Occipital lobe (tissue), 2 donors: Measurements from ENCODE around the gene PTPRM. TPM values are rescaled to one million over a fixed set of nuclear protein-coding genes. Genes with fewer than 3 reads are reported as not detected.

Experiments
- DNase-seq: peaks from one replicate; lab custom pipeline; 2025; lab: John Stamatoyannopoulos, UW
- total RNA-seq: library from RNA; depleted of rRNA; stranded (reverse); fragments of >200 nt; gene quantifications from one replicate; pipeline ENCODE4 v1.2.3, GENCODE V29; 2014

Gene PTPRM
- total RNA-seq, 1 donor from 2014 or later, result 45.4 TPM

DNA sequence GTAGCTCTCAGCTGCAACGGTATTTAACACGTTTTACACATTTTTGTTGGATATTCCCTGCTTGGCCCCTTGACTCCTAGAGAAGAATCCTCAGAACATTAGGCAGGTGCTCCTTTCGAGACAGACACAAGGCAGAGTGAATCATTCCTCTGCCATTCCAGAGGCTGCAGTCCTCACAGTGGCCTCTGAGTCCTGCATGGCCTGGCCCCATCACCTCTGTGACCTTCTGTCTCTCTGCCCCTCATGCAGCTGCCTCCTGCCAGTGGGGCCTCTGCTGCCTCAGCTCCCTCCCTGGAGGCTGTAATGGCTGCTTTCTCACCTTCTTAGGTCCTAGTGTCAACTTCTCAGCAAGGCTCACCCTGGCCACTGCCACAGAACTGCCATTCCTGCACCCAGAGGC lies 101.3 kb downstream of the PTPRM start:
- DNase-seq, result no peak

DNA sequence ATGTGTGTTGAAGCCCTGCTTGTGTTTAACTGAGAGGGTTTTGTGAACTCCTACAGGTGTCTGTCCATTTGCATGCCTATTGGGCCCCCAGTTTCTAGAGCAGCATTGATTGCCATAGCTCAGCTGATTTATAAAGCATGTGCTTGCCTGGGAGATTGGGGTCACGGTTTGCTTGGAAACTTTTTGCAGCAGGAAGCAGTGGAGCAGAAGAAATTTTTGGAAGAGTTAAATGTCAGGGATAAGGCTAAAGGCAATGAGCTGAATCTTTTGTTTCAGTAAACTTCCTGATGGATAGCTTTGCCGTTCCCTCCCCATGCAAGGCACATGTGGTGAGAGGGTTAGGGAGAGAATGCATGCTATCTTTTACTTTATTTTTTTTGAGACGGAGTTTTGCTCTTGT lies 102.2 kb downstream of the PTPRM start:
- no peak for DNase-seq

DNA sequence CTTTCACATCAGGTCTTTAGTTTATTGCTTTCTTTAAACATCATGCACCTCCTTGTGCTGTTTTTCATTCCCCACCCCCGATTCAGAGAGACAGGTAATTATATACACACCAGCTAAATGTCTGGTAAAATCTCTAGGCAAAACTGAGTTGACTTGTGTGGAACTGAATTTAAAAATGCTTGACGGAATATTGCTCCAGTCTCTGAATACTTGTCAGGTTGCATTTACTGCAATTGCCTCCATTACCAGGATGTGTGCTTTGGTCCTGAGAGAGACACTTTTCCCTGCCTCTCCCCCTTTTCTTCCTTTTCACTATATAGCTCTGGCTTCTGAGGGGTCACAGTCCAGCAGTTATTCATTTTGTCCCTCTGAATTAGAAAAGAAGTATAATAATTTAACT lies 104.0 kb downstream of the PTPRM start:
- no peak for DNase-seq

DNA sequence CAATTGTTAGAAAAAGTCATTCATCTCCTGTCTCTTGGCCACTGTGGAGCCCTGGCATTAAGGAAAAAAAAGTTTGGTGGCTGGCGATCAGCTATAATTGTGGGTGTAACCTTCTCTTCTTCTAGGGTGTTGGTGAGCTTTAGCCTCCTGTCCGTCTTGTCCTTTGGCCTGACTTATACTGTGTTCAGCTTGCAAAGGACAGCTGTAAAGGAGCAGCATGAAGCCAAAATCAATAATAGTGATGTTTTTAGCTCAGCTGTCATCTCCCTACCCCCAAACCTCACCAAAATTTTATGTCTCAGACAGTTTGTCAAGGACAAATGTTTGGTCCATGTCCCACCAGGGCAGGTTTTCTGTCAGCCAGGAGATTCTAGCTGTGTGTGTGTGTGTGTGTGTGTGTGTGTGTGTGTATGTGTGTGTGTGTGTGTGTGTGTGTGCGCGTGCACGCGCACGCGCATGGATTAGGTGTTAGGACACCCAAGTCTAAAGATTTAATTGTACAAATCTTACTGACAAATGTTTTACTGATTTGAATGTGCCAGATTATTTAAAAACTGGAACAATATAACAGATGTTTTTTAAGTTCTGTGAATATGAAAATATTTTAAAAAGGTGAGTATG lies 109.2 kb downstream of the PTPRM start:
- no peak for DNase-seq

DNA sequence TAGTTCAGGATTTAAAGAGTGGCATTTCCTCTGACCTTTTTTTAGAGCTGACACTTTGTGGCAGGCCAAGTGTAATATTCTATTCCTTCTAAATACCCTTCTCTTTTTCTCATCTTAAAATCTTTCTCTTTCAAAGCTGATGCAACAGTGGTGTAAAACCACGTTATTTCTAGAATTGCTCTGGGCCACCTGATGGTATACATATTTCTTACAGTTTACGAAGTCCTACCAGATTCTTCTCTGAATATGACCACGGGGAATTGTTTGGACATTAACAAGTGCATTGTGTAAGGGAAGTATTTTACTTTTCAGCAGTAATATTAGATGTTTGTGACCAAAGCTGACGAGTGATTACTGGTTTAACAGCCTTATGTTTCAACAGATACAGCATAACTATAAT lies 109.9 kb downstream of the PTPRM start:
- no peak for DNase-seq

DNA sequence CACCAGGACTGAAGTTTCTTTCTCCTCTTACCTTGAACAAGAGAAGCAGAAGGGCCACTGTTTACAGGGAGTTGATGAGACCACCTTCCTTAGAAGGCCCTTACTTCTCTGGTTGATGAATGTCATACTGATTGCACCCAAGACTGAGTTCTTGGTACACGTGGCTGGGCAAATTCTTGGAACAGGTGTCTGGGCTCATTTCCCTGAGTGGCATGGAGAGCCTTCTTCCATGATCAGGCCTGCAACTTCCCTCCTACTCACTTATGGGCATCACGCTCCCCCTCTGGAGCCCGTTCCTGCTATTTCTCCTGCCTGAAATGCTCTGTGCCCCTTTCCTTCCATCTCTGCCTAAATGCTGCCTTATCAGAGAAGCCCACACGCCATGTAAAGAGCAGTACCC lies 110.3 kb downstream of the PTPRM start:
- DNase-seq, result no peak

DNA sequence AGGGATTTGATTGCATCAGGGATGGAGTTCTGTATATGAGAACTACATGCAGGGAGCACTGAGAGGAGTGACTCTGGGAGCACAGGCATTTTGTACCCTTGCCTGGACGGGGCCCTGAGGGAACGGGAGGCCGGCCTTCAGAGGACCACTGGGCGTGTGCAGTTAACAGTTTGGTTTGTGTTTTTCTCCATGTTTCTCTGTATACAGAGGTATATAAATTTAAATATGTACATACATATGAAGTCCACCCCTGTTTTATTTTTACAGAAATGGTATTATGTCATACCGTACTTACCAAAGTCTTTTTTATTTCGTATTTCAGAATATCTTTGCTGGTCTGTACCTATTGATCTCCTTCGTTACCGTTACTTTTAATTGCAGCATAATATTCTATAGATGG lies 111.3 kb downstream of the PTPRM start:
- DNase-seq, result no peak

DNA sequence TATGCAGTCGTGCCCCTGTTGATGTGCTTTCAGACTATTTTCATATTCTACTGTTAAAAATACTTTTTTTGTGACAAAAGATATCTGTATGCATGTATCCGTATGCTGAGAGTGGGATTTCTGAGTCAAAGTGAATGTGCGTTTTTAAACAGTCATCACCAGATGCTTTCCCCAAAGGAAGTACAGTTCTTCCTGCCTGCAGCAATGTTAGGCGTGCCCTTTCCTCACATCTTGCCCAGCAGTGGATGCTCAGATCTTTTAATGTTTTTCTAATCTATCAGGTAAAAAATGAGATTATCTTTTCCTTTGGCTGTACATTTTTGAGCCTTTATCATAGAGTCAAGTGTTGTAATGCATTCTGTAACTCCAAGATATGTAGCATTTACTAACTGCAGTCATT lies 111.7 kb downstream of the PTPRM start:
- DNase-seq, result no peak

DNA sequence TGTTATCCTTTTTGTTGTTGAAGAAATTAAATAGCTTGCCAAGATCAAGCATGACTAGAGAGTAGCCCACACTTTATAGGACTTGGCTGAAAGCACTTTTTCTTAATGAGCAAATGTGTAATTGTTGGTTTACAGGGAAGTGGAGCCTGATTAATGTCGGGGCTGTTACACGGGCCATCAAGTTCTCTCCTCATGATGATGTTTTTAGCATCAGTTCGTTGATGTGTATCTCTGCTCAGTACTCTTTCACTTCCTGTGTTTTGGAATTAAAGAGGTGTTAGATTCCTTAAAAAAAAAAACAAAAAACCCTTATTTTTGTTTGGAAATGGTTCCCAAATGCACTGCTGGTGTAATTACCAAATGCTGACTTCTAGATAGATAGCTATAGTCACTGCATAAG lies 114.2 kb downstream of the PTPRM start:
- no peak for DNase-seq

DNA sequence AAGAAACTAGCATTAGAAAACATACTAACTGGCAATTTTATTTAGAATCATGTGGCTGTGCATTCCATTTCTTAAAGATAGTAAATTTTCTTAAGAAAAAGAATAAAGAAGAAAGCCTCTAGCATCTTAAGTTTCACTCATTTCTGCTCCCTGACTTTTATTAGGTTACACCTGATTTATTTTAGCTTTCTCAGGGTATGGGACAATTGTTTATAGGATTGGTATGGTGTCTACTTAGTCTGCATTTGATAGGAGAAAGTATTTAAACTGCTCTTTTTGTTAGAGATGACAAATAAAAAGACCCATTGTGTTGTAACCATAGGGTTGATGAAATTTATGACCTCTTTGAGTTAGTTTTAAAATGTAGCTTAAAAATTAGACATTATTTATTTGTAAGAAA lies 115.2 kb downstream of the PTPRM start:
- DNase-seq, result no peak

DNA sequence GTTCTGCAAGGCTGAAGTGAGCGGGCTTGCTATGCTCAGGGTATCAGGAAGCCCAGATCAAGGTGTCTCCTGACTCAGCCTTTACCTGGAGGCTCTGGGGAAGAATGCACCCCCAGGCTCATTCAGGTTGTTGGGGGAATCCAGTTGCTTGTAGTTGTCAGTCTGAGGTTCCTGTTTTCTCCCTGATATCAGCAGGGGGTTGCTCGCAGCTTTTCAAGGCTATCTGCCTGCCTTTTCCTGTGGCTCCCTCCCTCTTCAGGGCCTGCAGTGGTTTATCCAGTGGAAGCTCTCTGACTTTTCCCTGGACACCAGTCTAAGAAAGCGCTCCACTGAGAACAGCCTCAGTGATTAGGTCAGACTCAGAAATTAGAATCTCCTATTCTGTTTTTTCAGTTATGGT lies 116.6 kb downstream of the PTPRM start:
- DNase-seq, result no peak

DNA sequence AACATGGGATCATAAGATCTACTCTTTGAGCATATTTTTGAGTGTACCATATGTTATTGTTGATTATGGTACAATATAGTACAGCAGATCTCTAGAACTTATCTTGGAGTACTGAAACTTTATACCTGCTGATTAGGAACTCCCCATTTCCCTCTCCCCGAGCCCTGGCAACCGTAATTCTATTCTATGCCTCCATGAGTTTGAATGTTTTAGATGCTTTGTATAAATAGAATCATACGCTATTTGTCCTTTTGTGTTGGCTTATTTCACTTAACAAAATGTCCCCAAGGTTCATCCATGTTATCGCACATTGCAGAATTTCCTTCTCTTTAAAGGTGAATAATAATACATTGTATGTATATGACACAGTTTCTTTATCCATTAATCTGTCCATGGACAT lies 117.2 kb downstream of the PTPRM start:
- DNase-seq, result no peak

DNA sequence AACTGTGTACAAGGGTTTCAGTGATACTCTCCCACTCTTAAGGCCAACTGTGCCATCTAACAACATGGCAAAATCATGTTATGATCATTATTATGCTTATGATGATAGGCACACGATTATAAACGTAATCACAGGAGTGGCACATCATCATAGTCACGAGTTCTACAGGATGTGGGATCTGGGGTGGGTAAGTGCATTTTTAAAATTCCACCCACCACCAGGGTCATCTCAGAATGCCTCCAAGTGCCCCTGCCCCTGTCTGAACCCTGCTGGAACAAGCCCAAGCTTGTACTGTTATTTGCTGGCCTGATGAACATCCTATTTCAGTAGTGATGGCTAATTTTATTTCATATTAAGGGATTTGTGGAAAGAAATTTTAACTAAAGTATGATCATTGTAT lies 117.8 kb downstream of the PTPRM start:
- no peak for DNase-seq

DNA sequence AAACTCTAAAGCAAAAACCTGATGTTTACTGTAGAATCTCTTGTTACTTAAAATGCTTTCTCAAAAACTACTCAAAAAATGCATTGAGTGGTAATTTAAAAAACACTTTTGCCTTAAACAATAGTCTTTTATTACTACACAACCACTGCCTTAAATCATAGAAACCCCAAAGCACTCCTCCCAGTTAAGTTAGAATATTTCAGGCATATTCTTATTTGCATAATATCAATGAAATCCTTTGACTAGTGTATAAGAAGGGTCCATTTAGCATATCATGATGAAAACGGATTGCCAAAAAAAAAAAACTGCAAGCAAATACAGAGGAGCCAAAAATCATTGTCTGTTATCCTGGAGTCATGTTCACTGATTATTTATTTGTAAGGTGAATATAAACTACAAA lies 119.2 kb downstream of the PTPRM start:
- DNase-seq, result no peak

DNA sequence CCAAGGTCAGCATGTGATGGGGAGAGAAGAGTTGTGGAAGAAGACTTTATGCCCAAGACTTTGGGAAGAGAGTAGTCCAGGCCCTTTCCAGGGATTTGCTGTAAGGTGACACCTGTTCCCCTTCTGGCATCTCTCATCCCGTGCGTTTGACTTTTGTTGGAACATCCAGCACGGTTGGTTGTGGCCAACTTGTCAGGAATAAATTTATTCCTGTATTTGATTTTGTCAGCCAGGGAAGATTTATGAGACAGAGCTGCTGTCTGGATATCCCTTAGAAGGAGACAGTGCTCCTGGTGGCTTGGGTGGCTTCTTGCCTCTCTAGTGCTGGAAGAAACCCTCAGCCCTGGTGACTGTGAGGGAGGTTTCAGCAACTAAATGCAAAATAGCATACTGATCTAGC lies 121.5 kb downstream of the PTPRM start:
- no peak for DNase-seq

DNA sequence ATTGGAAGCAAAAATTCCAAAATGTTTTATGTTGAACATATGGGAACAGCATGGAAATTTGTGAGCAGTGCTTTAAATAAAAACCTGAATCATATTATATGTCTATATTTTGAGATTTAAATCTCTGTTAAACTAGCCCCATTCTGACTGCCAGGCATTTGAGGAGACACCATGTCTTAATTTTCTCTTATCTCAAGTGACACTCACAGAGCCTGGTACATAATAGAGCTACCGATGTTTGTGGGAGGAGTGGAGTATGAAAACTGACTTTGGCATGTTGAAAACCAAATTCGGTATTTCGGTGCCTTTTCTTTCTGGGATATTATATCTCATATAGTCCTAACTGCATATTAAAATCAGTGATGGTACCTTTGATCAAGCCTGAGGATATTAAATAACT lies 124.1 kb downstream of the PTPRM start:
- no peak for DNase-seq

DNA sequence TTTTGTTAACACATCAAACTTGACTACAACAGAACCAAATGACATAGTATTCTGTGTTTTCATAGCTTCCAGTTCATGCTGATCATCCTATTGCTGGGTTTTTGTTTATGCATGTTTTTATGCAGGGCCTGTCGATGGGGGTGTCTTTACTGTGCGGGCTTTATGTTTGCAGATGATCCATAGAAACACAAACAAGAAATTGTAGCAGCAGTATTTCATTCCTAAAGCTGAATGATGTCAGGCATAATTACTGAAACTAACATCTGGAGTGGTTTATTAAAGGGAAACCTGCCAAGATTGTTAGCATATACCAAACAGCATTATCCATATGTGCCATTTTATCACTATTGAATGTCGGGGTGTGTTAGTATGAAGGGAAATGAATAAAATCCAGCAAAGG lies 129.7 kb downstream of the PTPRM start:
- DNase-seq, result no peak

DNA sequence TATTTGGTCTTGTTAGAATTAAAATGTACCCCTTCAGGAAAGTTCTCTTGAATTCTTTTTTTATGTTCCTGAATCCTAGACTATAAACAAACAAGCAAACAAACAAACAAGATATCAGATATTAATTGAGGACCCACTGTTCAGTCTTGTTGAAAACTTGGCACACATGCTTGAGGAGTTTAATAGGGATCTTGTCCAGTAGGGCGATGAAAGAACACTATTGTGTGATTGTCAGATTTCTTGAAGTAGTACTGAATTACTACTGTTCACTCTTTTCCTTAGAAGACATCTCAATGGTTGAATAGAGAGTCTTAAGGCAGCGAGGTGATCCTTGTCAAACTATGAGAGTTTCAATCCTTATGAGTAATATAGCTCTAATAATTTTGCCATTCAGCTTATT lies 130.2 kb downstream of the PTPRM start:
- DNase-seq, result no peak

DNA sequence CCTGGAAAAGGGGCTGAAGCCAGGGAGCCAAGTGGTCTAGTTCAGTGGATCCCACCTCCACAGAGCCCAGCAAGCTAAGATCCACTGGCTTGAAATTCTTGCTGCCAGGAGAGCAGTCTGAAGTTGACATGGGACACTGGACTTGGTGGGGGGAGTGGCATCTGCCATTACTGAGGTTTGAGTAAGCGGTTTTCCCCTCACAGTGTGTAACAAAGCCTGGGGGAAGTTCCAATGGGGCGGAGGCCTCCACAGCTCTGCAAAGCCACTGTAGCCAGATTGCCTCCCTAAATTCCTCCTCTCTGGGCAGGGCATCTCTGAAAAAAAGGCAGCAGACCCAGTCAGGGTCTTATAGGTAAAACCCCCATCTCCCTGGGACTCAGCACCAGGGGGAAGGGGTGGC lies 144.4 kb downstream of the PTPRM start:
- no peak for DNase-seq

DNA sequence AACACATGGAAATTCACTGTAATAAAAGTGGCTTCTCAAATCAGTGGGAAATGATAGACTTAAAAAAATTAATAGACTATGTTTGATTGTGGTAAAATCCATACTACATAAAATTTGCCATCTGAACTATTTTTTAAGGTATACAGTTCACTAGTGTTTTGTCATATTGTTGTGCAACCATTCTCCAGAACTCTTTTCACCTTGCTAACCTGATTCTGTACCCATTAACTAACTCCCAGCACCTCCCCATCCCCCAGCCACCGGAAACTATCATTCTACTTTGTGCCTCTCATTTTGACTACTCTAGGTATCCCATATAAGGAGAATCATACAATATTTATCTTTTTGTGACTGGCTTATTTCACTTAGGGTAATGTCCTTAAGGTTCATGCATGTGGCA lies 153.3 kb downstream of the PTPRM start:
- DNase-seq, result no peak

DNA sequence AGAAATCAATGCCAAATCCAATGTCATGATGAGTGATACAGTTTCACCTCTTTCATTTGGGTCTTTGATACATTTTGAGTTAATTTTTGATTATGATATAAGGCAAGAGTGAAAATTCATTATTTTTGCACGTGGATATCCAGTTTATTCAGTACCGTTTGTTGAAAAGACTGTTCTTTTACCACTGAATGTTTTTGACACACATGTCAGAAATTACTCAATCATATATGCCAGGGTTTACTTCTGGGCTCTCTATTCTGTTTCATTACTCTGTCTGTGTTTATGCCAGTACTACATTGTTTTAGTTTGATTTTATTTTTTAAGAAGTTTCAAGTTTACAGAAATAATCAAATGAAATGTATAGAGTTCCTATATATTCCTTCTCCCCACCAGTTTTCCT lies 154.4 kb downstream of the PTPRM start:
- DNase-seq, result no peak

DNA sequence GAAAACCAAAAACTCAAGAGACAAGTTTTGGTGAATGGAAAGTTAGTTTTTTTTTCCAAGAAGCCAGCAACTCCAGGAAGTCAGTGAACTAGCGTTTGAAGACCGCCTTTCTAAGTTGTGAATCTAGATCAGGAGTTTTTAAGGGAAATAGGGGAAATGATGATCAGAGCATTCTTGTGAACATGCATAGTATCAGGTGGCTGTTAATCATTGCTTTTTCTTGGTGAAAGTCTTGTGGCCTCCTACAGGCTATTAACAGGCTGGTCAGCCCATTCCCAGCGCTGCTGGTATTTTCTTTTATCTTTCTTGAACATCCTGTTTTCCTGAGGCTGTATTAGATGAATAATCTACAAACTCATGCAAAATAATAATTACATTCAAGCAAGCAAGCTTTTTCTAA lies 155.8 kb downstream of the PTPRM start:
- no peak for DNase-seq

DNA sequence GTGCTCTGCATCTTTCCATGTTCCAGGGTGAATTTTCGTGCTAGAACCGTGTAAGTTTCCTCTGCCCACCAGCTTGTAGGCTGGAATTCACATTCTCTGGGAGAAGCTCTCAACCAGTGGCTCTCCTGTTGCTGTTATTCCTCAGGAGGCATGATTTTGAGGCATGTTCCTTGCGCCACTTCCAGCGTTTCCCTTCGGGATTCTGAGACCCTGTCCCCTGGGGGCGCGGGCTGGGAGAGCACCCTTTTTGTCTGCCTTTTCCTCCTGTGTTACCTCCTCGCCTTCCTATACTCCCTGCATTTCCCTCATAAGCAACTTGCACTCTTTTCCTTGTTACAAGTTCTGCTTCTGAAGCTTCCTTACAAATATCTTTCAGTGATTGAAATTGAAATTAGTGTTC lies 156.4 kb downstream of the PTPRM start:
- no peak for DNase-seq

DNA sequence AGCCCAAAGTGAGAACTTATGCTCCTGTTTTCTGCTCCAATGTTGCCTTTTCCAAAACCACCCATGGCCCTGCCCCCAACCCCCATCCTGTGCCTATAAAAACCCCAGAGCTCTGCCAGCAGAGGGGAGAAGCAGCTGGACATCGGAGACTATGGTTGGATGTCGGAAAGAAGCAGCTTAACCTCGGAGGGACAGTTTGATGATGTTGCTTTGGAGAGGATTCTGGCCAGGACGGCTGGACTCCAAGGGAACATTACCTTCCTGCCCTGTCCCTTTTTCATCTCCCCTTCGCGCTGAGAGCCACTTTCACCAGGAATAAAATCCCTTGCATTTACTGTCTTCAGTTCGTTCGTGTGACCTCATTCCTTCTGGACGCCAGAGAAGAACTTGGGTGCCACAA lies 158.4 kb downstream of the PTPRM start:
- no peak for DNase-seq
